ENCODE measurements around the gene FHL2. TPM values are rescaled to one million over a fixed set of nuclear protein-coding genes. Genes with fewer than 3 reads are reported as not detected.

FHL2 gene
- total and polyA plus RNA-seq, 2 of the 13 experiments (the other 11 are each of a cell fraction or from before 2014, with no cell fraction given) = 1.9 to 74.8 TPM

- 0 out of 2 replicates have a peak, but pooled peaks have one; percentile 83 for TF ChIP-seq ZNF567 (CRISPR knock-in tag; IDR thresholded peaks at IDR 0.05; ENCODE audit: borderline replicate concordance)
- TF ChIP-seq ZNF496 (CRISPR knock-in tag; IDR thresholded peaks at IDR 0.05; ENCODE audit: insufficient replicate concordance) = no peak
- no peak for TF ChIP-seq TERF1 (CRISPR knock-in tag; IDR thresholded peaks at IDR 0.05)
- TF ChIP-seq, protein P1, sequence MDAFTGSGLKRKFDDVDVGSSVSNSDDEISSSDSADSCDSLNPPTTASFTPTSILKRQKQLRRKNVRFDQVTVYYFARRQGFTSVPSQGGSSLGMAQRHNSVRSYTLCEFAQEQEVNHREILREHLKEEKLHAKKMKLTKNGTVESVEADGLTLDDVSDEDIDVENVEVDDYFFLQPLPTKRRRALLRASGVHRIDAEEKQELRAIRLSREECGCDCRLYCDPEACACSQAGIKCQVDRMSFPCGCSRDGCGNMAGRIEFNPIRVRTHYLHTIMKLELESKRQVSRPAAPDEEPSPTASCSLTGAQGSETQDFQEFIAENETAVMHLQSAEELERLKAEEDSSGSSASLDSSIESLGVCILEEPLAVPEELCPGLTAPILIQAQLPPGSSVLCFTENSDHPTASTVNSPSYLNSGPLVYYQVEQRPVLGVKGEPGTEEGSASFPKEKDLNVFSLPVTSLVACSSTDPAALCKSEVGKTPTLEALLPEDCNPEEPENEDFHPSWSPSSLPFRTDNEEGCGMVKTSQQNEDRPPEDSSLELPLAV (CRISPR knock-in tag; conservative IDR thresholded peaks at IDR 0.05; ENCODE audit: low read depth) = no peak
- TF ChIP-seq, protein P2, sequence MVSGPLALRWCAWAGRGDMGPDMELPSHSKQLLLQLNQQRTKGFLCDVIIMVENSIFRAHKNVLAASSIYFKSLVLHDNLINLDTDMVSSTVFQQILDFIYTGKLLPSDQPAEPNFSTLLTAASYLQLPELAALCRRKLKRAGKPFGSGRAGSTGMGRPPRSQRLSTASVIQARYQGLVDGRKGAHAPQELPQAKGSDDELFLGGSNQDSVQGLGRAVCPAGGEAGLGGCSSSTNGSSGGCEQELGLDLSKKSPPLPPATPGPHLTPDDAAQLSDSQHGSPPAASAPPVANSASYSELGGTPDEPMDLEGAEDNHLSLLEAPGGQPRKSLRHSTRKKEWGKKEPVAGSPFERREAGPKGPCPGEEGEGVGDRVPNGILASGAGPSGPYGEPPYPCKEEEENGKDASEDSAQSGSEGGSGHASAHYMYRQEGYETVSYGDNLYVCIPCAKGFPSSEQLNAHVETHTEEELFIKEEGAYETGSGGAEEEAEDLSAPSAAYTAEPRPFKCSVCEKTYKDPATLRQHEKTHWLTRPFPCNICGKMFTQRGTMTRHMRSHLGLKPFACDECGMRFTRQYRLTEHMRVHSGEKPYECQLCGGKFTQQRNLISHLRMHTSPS (CRISPR knock-in tag; IDR thresholded peaks at IDR 0.05; ENCODE audit: low read depth) = no peak
- TF ChIP-seq TBX3 (IDR thresholded peaks at IDR 0.05; ENCODE audit: borderline replicate concordance) = no peak; the same call in 1 of the 2 replicates
- TF ChIP-seq HMG20B (CRISPR knock-in tag; conservative IDR thresholded peaks at IDR 0.05) = no peak
- peak; percentile 95 for TF ChIP-seq ARID5B (CRISPR knock-in tag; IDR thresholded peaks at IDR 0.05)
- no peak for TF ChIP-seq FOXA1 (IDR thresholded peaks at IDR 0.05)
- TF ChIP-seq FOXA1 (CRISPR knock-in tag; IDR thresholded peaks at IDR 0.05) = 0 out of 2 replicates have a peak, but pooled peaks have one; percentile 10
- TF ChIP-seq NFATC3 (CRISPR knock-in tag; IDR thresholded peaks at IDR 0.05) = no peak
- TF ChIP-seq ZSCAN9 (CRISPR knock-in tag; IDR thresholded peaks at IDR 0.05; ENCODE audit: borderline replicate concordance) = peak; percentile 67; the same call in 1 of the 2 replicates
- TF ChIP-seq, protein P3, sequence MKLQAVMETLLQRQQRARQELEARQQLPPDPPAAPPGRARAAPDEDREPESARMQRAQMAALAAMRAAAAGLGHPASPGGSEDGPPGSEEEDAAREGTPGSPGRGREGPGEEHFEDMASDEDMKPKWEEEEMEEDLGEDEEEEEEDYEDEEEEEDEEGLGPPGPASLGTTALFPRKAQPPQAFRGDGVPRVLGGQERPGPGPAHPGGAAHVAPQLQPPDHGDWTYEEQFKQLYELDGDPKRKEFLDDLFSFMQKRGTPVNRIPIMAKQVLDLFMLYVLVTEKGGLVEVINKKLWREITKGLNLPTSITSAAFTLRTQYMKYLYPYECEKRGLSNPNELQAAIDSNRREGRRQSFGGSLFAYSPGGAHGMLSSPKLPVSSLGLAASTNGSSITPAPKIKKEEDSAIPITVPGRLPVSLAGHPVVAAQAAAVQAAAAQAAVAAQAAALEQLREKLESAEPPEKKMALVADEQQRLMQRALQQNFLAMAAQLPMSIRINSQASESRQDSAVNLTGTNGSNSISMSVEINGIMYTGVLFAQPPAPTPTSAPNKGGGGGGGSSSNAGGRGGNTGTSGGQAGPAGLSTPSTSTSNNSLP (IDR thresholded peaks at IDR 0.05; ENCODE audit: low read depth, low read length) = peak; percentile 70
- no peak for TF ChIP-seq AGO1 (IDR thresholded peaks at IDR 0.05; ENCODE audit: low read depth, low read length, poor library complexity, severe bottlenecking)
- TF ChIP-seq, protein P4, sequence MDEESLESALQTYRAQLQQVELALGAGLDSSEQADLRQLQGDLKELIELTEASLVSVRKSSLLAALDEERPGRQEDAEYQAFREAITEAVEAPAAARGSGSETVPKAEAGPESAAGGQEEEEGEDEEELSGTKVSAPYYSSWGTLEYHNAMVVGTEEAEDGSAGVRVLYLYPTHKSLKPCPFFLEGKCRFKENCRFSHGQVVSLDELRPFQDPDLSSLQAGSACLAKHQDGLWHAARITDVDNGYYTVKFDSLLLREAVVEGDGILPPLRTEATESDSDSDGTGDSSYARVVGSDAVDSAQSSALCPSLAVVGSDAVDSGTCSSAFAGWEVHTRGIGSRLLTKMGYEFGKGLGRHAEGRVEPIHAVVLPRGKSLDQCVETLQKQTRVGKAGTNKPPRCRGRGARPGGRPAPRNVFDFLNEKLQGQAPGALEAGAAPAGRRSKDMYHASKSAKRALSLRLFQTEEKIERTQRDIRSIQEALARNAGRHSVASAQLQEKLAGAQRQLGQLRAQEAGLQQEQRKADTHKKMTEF (CRISPR knock-in tag; IDR thresholded peaks at IDR 0.05) = 0 out of 2 replicates have a peak, but pooled peaks have one; percentile 39
- TF ChIP-seq ZNF180 (CRISPR knock-in tag; IDR thresholded peaks at IDR 0.05; ENCODE audit: borderline replicate concordance, low read depth) = no peak
Observed at GRCh38 chr2:105394951-105395611, 3.8 kb downstream of the FHL2 start (continued).

All from HepG2 (cell line).